EH (cell line): Measurements from ENCODE around the gene RASL10B.

Experiments used
- DNase-seq: peaks from one replicate; pipeline ENCODE4 v3.0.0-alpha.2; 2015; ENCODE audit warnings: low read depth

RASL10B gene

DNA sequence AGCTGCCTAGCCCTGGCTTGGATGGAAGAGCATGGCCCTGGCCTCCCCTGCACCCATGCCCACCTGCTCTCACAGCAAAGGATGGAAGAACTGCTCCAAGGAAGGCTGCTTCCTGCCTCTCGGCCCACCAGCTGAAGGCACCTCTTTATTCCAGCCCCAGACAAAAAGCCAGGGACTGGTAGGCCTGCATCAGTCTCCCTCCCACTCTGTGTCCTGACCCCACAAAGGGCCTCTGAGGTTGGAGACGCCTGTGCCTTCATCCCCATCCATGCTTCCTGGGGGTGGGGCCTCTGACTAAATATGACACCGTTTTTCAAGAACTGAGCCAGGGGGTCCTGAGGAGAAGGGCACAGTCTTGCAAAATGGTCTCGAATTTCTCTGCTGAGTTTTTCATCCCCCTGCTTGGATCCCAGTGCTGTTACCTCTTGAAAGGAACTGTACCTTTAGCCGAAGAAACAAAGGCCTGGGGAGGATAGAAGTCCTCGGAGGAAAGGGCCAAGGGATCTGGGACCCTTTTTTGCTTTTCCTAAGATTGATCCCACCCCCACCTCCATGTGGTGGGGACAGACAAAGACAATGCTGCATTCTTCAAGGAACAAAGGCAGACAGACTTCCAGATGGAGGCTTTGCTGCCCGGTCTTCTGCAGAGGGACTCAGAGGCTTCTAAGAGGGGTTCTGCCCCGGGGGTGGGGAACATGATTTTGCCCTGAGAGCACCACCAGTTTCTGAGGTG lies 34.5 kb downstream of the RASL10B start:
- no peak for DNase-seq

DNA sequence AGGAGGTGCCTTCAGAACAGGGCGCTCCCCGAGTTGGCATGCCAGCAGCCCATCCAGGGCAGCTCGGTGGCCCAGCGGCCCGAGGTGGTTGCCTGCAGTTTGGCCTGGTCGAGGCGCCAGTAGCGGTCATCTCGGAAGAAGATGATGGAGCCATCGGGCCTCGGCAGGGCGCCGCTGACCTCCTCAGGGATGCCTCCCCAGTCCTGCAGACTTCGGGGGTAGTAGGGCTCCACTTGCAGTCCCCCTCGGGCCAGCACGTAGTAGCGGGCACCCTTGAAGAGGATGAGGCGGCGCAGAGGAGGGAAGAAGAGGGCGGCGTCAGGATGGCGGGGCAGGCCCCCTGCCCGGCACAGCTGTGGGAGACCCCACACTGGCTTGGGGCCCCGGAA lies 35.0 kb downstream of the RASL10B start:
- no peak for DNase-seq

DNA sequence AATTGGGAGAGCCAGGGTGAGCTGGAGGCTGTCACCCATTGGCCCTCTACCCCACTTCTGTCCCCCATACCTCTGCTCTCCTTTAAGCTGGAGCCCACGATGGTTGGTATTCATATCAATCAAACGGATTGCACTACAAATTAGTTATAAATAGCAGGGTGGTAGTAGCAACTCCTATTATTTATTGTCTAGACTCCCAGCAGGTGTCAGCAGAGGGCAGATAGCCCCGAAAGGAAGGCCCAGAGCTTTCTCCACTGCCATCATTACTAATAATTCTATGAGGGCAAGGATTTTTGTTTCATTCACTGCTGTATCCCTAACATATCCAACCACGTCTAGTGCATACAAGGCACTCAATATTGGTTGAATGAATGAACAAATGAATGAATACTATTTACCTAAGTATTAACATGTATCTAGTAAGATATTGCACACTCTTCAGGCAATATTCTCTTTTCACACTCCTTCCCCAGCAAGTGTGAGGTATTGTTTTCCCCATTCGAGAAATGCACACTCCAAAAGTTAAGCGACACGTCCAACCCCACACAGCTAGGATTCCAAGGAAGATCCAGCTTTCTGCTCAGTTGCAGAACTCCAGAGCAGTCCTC lies 35.6 kb downstream of the RASL10B start:
- peak; percentile 65 for DNase-seq

DNA sequence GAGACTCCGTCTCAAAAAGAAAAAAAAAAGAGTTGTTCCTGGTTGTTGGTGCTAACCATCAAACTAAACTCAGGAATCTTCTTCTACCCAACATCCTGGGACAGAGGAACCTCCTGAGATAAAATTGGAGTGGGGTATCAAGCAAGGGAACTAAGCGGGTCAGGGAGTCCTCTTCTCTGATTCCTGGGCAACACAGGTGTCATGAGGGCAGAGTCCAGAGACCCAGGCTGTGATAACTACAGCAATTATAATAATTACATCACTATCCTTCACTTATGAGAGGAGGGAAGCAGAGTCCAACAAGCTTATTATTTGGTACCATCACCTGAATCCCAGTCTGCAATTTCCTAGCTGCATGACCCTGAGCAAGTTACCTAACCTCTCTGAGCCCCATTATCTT lies 37.4 kb downstream of the RASL10B start:
- DNase-seq: no peak

DNA sequence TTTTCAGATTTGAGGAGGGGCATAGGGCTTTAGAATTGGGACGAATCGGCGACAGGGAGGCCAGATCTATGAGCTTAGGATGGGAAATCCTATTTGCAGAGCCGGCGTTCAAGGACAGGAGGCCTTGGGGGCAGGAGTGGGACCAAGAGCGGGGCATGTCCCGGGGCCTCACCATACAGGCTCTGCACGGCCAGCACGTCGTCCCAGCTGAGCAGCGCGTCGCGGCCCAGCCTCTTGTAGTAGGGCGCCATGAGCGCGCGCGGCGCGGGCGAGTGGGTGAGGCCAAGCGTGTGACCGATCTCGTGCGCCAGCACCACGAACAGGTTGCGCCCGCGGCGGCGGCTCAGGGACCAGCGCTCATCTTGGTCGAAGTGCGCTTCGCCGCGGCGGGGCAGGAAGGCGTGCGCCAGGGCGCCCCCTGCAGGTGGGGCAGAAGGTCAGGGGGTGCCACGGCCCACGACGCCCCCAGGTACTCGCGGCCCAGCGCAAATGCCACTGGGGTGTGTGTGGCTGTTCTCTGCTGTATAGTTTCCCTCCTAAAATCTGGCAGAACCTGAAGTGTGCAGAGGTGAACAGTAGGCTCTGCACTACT lies 38.6 kb downstream of the RASL10B start:
- DNase-seq: no peak

DNA sequence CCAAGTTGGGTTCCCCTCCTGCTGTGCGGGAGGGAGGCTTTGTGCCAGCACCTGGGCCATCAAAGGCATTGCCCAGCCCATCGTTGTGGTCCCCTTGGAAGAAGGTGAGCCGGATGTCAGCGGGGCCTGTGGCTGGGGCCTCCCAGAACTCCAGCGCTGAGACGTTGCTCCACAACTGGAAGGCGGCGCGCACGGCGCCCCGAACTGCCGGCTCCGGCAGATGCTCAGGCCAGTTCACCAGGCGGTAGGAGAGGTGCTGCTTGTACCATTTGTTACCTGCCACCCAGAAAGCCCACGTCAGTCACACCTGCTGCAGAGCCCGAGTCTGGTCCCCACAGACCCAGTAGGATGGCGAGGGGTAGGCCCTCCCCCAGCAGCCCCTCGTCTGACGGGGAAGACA lies 41.7 kb downstream of the RASL10B start:
- no peak for DNase-seq

DNA sequence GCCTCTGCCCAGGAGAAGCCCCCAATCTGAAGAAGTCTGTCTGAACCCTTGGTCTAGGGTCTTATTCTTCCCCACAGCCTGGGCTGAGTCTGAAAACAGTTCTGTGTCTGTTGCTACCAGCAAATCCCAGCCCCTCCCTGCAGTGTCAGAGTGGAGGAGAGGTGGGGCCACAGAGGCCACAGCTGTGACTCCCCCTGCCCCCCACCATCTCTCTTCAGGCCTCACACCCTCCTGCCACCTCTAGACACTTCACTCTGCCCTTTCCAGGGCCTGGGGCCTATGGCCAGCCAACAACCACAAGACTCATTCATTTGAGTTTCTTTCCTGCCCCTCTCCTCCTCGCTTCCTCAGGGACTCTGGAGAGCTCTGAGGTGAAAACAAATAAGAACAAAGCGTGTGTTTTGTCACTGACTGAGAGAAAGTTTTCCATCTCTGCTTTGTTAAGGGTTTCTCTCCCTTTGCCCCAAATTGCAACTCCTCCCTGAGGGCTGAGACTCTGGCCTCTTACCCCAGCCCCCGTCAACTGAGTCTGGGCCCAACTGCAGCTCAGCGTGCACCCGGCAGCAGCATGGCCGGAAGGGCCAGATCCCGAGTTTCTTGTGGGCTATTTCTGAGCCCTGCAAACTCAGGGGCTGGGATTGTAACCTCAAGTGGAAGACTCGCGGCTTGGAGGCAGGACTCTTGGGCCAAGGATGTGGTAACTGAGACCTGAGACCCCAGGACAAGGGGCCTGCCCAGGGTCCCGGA lies 42.4 kb downstream of the RASL10B start:
- DNase-seq: no peak

DNA sequence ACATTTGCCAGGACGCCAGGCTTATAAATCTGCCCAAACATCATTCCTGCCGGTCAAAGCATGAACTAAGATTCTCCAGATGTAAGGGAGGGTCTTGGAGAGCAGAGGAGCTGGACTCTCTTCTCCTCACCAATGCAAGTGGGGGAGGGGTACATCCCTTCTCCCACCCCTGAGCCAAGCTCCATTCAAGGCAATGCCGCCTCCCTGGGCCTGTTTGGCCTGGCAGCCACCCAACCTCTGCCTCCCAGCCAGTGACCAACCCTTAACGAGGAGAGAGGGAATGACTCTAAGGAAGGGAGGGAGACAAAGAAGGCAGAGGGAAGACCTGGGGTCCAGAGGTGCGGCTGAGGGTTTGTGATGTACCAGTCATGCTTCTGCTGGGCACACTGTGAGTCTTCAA lies 43.1 kb downstream of the RASL10B start:
- DNase-seq: peak; percentile 64

DNA sequence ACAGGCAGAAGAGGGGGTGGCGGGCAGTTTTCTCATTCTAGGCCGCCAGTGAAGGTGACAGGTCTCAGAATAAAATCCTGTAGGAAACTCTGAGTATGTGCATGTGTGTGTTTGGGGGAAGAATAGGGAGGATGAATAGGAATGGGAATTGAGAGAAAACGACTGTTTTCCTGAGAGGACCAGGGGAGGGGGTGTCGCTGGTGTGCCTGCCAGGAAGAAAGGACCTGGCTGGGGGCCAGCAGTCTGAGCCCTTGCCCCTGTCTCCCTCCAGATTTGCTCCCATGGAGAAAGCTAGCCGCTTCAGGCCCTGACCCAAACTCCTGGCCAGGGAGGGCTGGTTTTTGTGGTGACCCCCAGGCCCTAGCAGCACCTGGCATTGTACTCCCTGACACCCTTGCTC lies 43.6 kb downstream of the RASL10B start:
- no peak for DNase-seq

DNA sequence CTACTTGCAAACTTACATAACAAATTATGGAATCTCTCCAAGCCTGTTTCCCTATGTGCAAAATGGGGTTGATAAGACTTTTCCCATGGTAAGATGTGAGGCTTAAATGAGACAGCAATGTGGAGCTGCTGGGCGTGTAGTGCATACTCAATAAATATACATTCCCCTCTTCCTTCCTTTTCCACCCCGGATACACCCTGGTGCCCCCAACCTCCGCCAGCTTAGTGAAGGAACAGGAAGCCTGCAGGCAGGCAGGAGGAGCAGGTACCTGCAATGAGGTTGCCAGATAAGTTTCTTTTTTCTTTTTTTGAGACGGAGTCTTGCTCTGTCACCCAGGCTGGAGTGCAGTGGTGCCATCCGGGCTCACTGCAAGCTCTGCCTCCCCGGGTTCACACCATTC lies 44.1 kb downstream of the RASL10B start:
- DNase-seq: no peak

DNA sequence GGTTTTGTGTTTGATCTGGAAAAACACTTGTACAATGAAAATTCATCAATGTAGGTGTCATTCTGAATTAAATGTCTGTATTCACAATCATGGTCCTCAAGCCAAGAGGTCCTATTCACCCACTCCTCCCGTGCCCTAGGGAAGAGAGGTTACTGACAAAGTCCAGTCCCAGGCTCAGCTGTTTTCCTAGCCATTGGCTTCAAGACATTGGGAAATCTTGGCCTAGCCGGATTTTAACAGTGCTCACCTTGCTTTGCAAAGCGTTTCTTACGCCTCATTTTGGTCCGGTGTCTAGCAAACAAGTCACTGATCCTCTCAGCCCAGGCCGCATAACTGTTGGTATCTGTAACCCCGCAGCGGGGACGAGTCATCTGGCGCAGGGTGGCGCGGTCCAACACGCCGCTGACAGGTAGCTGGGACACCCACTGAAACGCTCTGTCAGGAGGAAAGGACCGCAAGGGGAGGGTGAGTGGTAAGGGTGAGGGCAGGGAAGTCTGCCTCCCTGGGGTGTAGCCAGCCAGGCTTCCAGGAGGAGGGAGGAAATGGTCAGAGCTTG lies 47.3 kb downstream of the RASL10B start:
- DNase-seq: no peak

DNA sequence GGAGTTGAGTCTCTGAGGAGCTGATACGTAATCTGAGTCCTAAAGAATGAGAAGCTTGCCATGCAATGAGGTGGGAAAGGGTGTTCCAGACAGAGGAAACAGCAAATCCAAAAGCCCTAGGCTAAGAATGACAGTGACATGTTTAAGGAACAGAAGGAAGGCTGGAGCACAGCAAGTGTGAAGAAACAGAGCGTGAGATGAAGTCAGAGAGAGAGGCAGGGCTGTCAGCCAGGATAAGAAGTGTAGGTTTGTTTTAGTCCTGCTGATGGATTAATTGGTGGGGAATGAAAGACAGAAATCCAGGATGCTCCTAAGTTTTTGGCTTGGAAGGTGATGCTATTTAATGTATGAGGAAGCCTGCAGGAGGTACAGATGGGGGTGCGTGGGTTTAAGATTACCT lies 49.5 kb downstream of the RASL10B start:
- DNase-seq: peak; percentile 41

DNA sequence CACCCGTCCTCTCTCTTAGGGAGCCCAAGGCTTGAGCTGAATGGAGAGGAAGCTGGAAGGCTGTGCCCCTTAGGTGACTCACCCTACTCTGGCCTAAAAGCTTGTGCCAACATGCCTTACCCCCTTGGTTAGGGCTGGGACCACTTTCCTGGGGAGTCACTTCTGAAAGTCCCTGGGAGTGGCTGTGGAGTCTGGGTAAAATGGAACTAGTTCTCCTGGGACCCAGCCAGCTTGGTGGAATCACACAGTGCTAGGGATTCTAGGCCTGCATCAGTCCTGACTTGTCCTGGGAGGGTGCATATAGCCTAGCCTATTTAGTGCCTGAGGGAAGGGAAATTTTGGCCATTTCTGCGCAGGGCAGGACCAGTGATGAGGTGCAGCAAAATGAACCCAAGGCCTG lies 53.5 kb downstream of the RASL10B start:
- DNase-seq: no peak

DNA sequence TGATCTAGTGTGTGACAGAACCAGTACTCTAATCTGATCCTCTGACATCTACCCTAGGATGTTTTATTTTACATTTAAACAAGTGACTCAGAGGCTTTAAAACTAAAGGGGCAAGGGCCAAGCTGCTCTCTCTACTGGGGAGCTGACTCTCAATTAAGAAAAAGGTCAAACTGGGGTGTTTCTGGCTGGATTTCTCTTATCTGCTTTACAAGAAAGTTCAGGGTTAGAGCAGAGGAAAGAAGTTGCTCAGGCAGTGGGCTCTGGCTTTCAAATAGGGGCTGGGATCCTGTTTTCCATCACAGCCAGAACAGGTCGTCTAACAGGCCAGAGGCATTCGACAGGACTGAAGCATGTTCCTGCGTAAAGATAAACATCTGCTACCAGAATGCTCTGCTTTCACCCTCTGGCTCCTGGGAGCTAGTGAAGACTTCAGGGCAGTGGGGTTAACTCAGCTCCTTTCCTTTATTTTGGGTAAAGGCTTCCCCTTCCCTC lies 55.5 kb downstream of the RASL10B start:
- DNase-seq: peak; percentile 71

DNA sequence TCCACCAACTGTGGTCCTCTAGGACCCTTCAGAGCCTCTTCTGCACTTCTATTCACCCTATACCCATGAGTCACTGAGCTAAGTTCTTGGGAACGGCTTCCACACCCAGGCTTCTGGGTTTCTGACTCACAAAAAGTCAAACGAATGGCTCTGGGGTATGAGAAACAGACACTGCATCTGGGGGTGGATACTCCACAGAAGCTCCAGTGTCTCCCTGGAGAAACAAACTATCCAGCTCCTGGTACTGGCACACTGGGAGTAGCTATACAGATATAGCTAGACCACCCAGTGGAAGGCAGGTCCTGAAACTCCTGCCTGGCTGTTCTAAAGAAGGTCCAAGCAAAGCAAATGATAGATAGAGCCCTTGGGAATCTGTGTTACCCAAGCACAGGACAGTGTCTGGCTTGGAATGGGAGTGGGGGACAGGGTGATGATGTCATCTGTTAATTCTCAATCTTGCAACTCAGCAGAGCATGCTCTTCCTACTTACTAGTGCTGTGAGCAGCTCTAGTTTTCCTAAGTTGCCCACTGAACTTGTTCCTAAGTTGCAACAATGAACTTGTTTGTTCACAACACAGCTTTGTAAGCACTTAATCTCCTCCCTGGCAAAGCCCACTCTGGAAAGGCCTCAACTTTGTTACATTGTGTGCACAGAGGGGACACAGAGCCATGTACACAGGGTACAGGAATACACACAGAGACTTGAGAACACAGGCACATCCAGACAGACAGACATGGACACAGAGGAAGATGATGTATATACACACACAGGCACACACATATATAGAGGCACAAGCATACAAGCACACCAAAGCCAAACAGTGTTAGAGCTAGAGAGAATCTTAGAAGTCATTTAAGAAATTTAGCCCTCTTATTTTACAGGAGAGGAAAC lies 57.3 kb downstream of the RASL10B start:
- DNase-seq: peak; percentile 93

DNA sequence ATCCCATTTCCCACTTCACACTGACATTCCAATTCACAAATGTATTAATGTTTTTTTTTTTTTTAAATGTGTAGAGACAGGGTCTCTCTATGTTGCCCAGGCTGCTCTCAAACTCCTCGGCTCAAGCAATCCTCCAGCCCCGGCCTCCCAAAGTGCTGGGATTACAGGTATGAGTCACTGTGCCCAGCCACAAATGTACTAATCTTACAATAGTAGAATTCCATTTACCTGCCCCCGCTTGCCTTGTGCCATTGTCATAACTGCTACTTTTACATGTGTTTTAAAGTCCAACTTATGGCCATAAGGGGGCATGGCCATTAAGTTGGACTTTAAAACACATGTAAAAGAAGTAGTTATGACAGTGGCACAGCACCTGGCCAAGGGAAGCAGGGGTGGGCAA lies 59.4 kb downstream of the RASL10B start:
- DNase-seq: no peak

DNA sequence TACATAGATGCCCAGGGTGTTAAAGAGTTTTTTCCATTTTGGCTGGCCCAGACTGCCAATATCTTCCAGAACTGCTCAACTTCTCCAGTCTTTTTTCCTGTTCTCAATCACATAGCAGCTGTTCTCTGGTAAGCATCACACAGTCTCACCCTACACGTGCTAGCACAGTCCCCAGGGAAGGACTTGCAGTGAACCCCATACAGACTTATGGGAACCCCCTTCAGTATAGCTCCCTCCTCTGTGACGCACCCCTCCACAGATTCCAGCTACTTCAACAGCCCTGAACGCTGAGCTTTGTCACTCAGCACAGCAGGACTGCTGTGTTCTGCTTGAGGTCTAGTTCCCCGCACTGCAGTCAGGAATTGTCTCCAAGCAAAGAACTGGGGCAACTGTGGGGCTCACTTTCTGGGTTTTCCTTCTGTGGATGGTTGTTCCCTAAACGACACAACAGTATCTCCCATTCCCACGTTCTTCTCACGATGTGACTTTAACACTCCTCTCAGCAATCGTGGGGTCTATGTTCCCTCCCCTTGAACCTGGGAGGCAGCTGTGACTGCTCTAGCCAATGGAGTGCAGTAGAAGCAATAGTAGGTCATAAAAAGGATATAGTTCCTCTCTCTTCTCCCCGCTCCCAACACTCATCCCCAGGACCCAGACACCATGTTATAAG lies 60.4 kb downstream of the RASL10B start:
- DNase-seq: no peak
